ENCODE measurements around the gene SLC17A1.

Gene SLC17A1

DNA sequence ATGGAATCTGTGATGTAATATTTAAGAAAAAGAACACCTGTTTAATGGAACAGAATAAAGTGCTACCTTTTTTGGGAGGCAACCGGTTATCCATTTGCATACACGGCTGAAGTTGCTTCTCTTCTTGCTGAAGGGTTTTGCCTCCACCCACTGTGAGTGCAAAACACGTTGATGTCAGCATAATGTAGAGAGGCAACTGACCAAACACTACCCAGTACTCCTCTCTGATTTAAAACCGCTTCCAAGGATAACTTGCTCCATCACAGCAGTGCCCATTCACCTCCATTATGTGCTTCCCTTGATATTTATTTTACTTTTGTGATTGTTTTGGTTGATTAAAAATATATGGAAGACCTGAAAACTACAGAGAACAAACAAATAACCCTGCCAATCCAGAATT, 1.4 kb downstream of the SLC17A1 start:
- H3K4me3 Mint-ChIP-seq, result peak overlapping the region in 1 of 3 experiments; percentile 14
- peak overlapping the region in 2 of 3 experiments; percentile 65 for H3K27ac Mint-ChIP-seq
- H3K36me3 Mint-ChIP-seq (ENCODE audit: low read depth), result no peaks in the 10 kb centered on the region
- H3K27me3 Mint-ChIP-seq (ENCODE audit: low read depth), result no peaks in the 10 kb centered on the region
- no peaks in the 10 kb centered on the region for H3K9me3 Mint-ChIP-seq
- H3K4me1 Mint-ChIP-seq, result no peaks in the 10 kb centered on the region
- TF ChIP-seq, protein P1, sequence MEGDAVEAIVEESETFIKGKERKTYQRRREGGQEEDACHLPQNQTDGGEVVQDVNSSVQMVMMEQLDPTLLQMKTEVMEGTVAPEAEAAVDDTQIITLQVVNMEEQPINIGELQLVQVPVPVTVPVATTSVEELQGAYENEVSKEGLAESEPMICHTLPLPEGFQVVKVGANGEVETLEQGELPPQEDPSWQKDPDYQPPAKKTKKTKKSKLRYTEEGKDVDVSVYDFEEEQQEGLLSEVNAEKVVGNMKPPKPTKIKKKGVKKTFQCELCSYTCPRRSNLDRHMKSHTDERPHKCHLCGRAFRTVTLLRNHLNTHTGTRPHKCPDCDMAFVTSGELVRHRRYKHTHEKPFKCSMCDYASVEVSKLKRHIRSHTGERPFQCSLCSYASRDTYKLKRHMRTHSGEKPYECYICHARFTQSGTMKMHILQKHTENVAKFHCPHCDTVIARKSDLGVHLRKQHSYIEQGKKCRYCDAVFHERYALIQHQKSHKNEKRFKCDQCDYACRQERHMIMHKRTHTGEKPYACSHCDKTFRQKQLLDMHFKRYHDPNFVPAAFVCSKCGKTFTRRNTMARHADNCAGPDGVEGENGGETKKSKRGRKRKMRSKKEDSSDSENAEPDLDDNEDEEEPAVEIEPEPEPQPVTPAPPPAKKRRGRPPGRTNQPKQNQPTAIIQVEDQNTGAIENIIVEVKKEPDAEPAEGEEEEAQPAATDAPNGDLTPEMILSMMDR (IDR thresholded peaks at IDR 0.05; ENCODE audit: unreplicated experiment in 3 of 3), result no peak

DNA sequence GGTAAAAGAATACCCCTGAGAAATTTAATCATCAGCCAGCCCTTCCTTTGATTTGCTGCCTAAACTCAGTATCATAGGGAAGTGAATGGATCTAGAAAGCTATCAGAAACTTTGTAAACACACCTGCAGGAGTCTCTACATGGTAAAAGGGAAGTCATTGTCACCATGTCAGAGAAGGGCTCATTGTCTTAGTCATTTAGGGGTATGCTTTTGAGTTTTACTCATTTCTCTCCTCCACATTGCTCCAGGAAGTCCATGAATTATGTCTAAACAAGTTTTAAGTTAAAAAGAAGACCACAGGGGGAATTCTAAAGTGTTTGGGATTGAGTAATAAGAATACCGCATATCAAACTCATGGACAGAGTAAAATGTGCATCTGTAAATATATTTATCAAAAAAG, 2.5 kb downstream of the SLC17A1 start:
- Mint-ChIP-seq H3K27ac (no peak overlapping the region), H3K27me3 (ENCODE audit: low read depth) (no peaks in the 10 kb centered on the region), H3K9me3 (no peaks in the 10 kb centered on the region), H3K4me3 (no peak overlapping the region), H3K4me1 (no peaks in the 10 kb centered on the region), H3K36me3 (ENCODE audit: low read depth) (no peaks in the 10 kb centered on the region)
- TF ChIP-seq, protein P1 (IDR thresholded peaks at IDR 0.05; ENCODE audit: unreplicated experiment in 3 of 3), result no peak

DNA sequence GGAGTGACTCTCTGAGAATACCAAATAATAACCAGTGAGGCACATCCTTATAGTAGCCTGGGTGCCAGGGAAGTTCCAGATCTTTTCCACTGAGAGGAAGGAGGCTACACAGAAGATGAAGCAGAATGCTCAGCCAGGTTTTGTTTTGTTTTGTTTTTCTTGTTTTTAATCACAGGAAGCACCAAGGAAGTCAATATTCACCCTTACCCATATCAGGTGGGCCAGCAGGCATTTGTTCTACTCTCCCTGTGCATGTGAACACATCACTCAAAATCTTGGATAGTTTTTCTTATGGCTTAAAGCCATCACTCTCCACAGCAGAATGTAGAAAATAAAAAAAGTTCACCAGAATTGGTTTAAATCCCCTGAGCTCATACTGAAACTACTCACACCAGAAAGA, 10.5 kb downstream of the SLC17A1 start:
- no peaks in the 10 kb centered on the region for H3K9me3 Mint-ChIP-seq
- no peak overlapping the region for H3K4me3 Mint-ChIP-seq
- no peaks in the 10 kb centered on the region for H3K27me3 Mint-ChIP-seq (ENCODE audit: low read depth)
- H3K36me3 Mint-ChIP-seq (ENCODE audit: low read depth), result no peaks in the 10 kb centered on the region
- H3K27ac Mint-ChIP-seq, result no peak overlapping the region
- TF ChIP-seq, protein P1 (IDR thresholded peaks at IDR 0.05; ENCODE audit: unreplicated experiment in 3 of 3), result no peak
- no peaks in the 10 kb centered on the region for H3K4me1 Mint-ChIP-seq

DNA sequence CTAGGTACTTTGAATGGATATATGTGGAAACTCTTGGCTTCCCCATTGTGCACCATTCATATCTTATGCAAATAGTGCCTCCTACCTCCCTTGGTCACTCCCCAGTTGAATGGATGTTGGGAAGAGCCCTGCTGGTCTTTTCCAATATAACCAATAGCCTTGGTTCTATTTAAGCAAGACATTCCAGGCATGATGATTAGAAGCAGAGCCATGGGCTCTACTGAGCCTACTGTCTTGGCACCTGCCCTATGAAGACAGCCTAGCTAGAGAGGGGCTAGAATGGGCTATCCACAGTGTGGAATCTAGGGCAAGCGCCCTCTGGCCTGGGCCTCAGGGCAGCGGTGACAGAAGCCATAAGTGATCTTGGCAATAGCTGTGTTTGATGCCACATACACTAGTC, 15.6 kb downstream of the SLC17A1 start:
- Mint-ChIP-seq H3K4me1 (no peaks in the 10 kb centered on the region), H3K27me3 (ENCODE audit: low read depth) (peaks cover 3% of the 10 kb centered on the region), H3K36me3 (ENCODE audit: low read depth) (no peaks in the 10 kb centered on the region), H3K4me3 (no peak overlapping the region), H3K9me3 (peaks cover 2% of the 10 kb centered on the region), H3K27ac (no peak overlapping the region)
- TF ChIP-seq, protein P1 (IDR thresholded peaks at IDR 0.05; ENCODE audit: unreplicated experiment in 3 of 3), result no peak

DNA sequence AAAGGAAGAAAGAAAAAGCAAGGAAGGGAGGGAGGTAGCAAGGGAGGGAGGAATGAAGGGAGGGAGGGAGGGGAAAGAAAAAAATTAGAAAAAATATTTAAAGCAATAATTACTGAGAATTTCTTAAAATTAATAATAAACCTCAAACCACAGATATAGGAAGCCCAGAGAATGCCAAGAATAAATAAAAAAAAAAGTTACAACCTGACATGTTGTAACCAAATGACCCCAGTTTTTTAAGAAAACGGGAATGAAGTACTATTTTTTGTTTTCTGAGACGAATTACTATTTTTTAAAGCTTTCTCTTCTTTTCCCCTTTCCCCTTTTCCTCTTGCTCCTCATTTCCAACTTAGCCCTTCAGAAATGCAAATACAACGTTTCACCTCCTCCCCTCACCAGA, 16.7 kb downstream of the SLC17A1 start:
- Mint-ChIP-seq H3K4me3 (no peak overlapping the region), H3K36me3 (ENCODE audit: low read depth) (no peaks in the 10 kb centered on the region), H3K4me1 (no peaks in the 10 kb centered on the region), H3K27me3 (ENCODE audit: low read depth) (peaks cover 3% of the 10 kb centered on the region), H3K27ac (no peak overlapping the region), H3K9me3 (peaks cover 2% of the 10 kb centered on the region)
- TF ChIP-seq, protein P1 (IDR thresholded peaks at IDR 0.05; ENCODE audit: unreplicated experiment in 3 of 3), result no peak

DNA sequence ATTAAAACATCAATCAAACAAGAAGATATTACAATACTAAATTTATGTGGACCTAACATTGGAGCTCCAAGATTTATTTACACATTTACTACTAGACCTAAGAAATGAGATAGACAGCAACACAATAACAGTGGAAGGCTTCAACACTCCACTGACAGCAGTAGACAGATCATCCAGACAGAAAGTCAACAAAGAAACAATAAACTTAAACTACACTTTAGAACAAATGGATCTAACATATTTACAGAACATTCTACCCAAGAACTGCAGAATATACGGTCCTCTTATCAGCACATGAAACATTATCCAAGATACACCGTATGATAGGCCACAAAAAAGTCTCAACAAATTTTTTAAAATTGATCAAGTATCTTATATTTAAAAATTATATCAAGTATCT, 27.0 kb downstream of the SLC17A1 start:
- H3K4me3 Mint-ChIP-seq, result no peak overlapping the region
- TF ChIP-seq, protein P1 (IDR thresholded peaks at IDR 0.05; ENCODE audit: unreplicated experiment in 3 of 3), result no peak
- H3K27me3 Mint-ChIP-seq (ENCODE audit: low read depth), result no peaks in the 10 kb centered on the region
- H3K27ac Mint-ChIP-seq, result no peak overlapping the region
- no peaks in the 10 kb centered on the region for H3K9me3 Mint-ChIP-seq
- no peaks in the 10 kb centered on the region for H3K36me3 Mint-ChIP-seq (ENCODE audit: low read depth)
- H3K4me1 Mint-ChIP-seq, result no peaks in the 10 kb centered on the region

All from nephron (organoid).